BJ (cell line): ENCODE measurements around the gene MLPH. TPM values are rescaled to one million over a fixed set of nuclear protein-coding genes. Genes with fewer than 3 reads are reported as not detected.

Experiments used
- CTCF ChIA-PET: fragments of 350-600 bp; formaldehyde crosslinking; extraction: SDS; loops from one replicate; lab custom pipeline; 2021; ENCODE audit warnings: antibody characterized with exemption, inconsistent platforms; lab: Yijun Ruan, JAX
- POLR2A ChIA-PET: fragments of 300-600 bp; sonication (Branson Sonifier 250); formaldehyde crosslinking; extraction: SDS; loops from one replicate; lab custom pipeline; 2021; ENCODE audit warnings: antibody characterized with exemption; lab: Charles Lee
- DNase-seq: peaks from one replicate; pipeline ENCODE4 v3.0.0-alpha.2; 2011; ENCODE audit warnings: low read depth
- H3K27me3 ChIP-seq: 2 replicates; pipeline ENCODE4 v1.6.0; 2011; ENCODE audit warnings: low read length; ENCODE audit not compliant: control insufficient read depth, insufficient read depth
- H3K36me3 ChIP-seq: 2 replicates; pipeline ENCODE4 v1.5.1; 2011; ENCODE audit warnings: low read length; ENCODE audit not compliant: control insufficient read depth, insufficient read depth
- H3K4me3 ChIP-seq: 2 replicates; pipeline ENCODE4 v1.5.1; 2011; ENCODE audit warnings: low read depth, mild to moderate bottlenecking, control low read depth, low read length
- polyA plus RNA-seq: library from polyadenylated mRNA; depleted of rRNA; stranded (reverse); fragments of >200 nt; gene quantifications from 2 replicates; pipeline ENCODE4 v1.2.3, GENCODE V29; 2011
- TF ChIP-seq, protein P1 (sequence below): IDR thresholded peaks from 2 replicates; pipeline ENCODE4 v1.5.1; 2011; ENCODE audit warnings: low read depth, mild to moderate bottlenecking, control low read depth, inconsistent platforms, low read length, moderate library complexity; ENCODE audit not compliant: insufficient read depth

Gene MLPH
- polyA plus RNA-seq, 1 experiment: 18.5 TPM

DNA sequence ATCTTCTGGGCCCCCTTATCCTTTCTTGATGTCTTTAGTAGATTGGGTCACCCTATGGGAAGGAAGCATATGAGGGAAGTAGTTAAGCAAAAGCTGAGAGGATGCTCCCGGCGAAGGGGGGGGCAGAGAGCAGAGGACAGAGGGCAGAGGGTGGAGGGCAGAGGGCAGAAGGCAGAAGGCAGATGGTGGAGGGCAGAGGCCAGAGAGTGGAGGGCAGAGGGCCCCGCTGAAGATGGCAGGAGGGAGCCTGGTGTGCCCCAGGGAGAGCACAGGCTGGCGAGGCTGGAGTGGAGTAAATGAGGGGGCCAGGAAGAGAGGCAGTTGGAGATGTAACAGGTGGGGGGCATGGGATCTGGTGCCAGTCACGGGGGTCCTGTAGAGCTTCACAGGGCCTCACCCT, 7.0 kb downstream of the MLPH start:
- Histone ChIP-seq H3K36me3 (peaks cover 9% of the 10 kb centered on the region), H3K27me3 (no peaks in the 10 kb centered on the region), H3K4me3 (no peak overlapping the region)
- TF ChIP-seq, protein P1, sequence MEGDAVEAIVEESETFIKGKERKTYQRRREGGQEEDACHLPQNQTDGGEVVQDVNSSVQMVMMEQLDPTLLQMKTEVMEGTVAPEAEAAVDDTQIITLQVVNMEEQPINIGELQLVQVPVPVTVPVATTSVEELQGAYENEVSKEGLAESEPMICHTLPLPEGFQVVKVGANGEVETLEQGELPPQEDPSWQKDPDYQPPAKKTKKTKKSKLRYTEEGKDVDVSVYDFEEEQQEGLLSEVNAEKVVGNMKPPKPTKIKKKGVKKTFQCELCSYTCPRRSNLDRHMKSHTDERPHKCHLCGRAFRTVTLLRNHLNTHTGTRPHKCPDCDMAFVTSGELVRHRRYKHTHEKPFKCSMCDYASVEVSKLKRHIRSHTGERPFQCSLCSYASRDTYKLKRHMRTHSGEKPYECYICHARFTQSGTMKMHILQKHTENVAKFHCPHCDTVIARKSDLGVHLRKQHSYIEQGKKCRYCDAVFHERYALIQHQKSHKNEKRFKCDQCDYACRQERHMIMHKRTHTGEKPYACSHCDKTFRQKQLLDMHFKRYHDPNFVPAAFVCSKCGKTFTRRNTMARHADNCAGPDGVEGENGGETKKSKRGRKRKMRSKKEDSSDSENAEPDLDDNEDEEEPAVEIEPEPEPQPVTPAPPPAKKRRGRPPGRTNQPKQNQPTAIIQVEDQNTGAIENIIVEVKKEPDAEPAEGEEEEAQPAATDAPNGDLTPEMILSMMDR: no peak
- ChIA-PET CTCF (interaction anchor here (1.5 kb wide), 1 partner anchor 78 kb away, joined by 5 read pairs; no protein-coding TSS in a partner anchor), POLR2A (no interaction called here)
- no peak for DNase-seq

DNA sequence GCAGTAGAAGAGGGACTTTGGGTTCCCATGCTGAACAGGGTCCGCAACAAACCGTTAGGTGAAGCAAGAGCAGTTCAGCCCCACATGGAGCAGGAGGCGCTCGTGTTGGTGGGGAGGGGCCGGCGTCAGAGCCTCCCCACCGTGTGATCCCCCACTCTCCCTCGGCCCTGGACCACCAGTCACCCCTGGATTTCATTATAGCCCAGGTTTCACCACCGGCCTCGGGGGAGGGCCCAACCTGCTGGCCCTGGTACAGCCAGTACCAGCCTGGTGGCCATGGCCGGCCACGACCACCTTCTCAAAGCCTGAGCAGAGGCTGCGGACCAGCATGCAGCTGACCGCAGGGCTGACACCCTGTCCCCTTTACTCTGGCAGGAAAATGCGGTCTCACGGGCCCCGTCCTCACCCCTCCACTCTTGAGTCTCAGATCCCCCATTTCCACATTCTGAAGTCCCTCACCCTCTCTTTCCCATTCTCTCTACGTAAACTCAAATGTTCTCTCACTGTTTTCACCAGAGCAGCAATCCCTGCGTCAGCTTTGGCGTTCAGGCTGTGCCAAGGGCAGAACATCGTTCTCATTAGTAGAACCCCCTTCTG, 8.6 kb downstream of the MLPH start:
- POLR2A ChIA-PET: no interaction called here
- no peaks in the 10 kb centered on the region for H3K27me3 ChIP-seq
- TF ChIP-seq, protein P1: no peak
- CTCF ChIA-PET: interaction anchor here (1.0 to 1.5 kb wide), 3 partner anchors 21 to 76 kb away, joined by 3 to 5 read pairs (median 4); no protein-coding TSS in a partner anchor
- DNase-seq: no peak
- H3K4me3 ChIP-seq: no peak overlapping the region
- peaks cover 9% of the 10 kb centered on the region for H3K36me3 ChIP-seq

DNA sequence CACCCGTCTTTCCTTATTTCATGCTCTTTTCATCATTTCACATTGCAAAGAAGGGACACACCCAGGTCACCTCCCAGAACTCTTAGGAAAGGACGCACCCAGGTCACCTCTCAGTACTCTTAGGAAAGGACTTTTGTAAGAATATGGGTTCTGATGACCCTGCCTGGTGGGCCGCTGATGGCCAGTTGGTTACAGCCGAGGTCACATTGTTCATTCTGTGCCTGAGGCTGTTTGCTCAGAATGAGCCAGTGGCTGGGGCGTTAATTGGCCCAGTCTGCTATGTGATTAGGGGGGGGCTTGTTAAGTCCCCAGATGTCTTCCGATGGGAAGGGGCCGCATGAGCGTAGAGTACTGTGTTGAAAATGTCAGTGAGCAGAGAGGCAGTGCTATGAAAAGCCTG, 9.4 kb downstream of the MLPH start:
- H3K4me3 ChIP-seq: no peak overlapping the region
- H3K27me3 ChIP-seq: no peaks in the 10 kb centered on the region
- no peak for DNase-seq
- TF ChIP-seq, protein P1: no peak
- ChIA-PET POLR2A (no interaction called here), CTCF (interaction anchor here (1.2 to 1.4 kb wide), 2 partner anchors 25 to 76 kb away, joined by 4 read pairs; no protein-coding TSS in a partner anchor)
- H3K36me3 ChIP-seq: peaks cover 9% of the 10 kb centered on the region

DNA sequence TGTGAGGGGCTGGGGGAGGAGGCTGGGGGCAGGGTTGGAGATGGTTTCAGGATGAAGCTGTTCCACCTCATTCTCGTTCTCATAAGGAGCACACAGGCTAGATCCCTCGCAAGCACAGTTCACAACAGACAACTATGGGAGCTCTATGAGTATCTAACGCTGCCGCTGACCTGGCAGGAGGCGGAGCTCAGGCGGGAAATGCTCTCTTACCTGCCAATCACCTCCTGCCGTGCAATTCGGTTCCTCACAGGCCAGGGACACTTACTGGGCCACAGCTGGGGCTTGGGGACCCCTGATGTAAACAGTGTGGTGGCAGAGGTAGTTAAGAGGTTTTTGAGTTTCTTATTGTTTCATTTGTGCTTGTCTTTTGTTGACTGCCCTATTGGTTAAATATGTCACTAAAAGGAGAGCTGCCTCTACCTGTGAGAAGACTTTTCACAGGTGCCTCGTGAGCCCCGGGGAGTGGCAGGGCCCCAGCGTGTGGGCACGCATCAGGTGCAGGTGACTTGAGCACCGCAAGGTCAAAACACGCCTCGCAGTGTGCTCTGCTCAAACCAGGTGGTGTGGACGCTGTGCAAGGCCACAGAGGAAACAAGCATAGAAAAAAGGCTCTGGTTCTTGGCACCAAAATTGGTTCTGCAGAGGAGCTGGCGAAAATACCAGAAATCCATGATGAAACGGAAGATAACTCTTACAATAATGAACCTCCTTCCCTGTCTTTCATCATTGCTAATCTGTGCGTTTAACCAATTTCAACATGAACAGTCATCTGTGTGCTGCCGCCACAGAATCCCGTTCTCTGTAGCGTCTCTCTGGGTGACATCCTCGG, 10.2 kb downstream of the MLPH start:
- DNase-seq: no peak
- Histone ChIP-seq H3K36me3 (peaks cover 9% of the 10 kb centered on the region), H3K4me3 (no peak overlapping the region), H3K27me3 (no peaks in the 10 kb centered on the region)
- ChIA-PET POLR2A (no interaction called here), CTCF (interaction anchor here (0.8 to 1.6 kb wide), 3 partner anchors 22 to 76 kb away, joined by 4 to 6 read pairs (median 5); no protein-coding TSS in a partner anchor)
- TF ChIP-seq, protein P1: no peak

DNA sequence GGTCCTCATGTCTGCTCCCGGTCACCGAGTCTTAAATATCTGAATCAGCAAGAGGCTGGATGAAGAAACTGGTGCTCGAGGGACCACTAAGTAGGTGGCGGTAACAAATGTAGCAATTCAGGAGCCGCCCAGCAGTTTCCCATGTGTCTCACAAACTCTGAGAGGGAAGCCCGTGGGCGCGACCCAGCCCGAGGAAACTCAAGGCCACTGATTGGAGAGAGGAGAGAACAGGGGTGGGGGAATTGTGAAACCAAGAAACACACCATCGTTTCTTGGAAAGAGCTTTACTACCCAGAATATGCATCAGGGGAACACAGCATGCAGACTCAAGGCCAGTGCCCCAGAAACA, 10.8 kb downstream of the MLPH start:
- peaks cover 9% of the 10 kb centered on the region for H3K36me3 ChIP-seq
- H3K4me3 ChIP-seq: no peak overlapping the region
- DNase-seq: no peak
- CTCF ChIA-PET: interaction anchor here (0.8 to 6.8 kb wide), 4 partner anchors 15 to 76 kb away, joined by 4 to 60 read pairs (median 6); no protein-coding TSS in a partner anchor
- POLR2A ChIA-PET: no interaction called here
- H3K27me3 ChIP-seq: no peaks in the 10 kb centered on the region
- TF ChIP-seq, protein P1: no peak
